ENCODE data around the gene C4BPA. TPM values are rescaled to one million over a fixed set of nuclear protein-coding genes. Genes with fewer than 3 reads are reported as not detected.

The C4BPA gene
- total RNA-seq, 8 experiments from 2014 or later = 2.3 TPM; not detected in 7

GRCh38 chr1:207140536-207140935 is 36.5 kb downstream of the C4BPA start:
- ATAC-seq (replicated peaks in 6 of 8) = peak in 2 of 8 experiments; percentile 70 to 75
- WGBS, 10 experiments = 23 to 83% (median 42%) methylated on average over 1 of the region's 1 CpG; no CpG with 5 or more reads in 4 of the 10 experiments
- in situ Hi-C loops (cut with MboI; ENCODE audit: low pct_unique_long_range_greater_than_20kb in 2 of 9, low sequenced_read_pairs in 9 of 9, unreplicated experiment in 9 of 9) = no loop called here

GRCh38 chr1:207145401-207146058 is 41.5 kb downstream of the C4BPA start:
- 20 to 100% (median 62%) methylated on average over 1 to 5 of the region's 5 CpGs; no CpG with 5 or more reads in 1 of the 10 experiments for WGBS, 10 experiments
- Histone ChIP-seq H3K4me3 (no peak overlapping the region), H3K4me1 (replicated peaks in 1 of 2) (no peaks in the 10 kb centered on the region), H3K27ac (no peak overlapping the region)
- in situ Hi-C loops (cut with MboI; ENCODE audit: low pct_unique_long_range_greater_than_20kb in 2 of 9, low sequenced_read_pairs in 9 of 9, unreplicated experiment in 9 of 9) = no loop called here
- no peak for ATAC-seq (replicated peaks in 6 of 8)

More at GRCh38 chr1:207140536-207140935, 36.5 kb downstream of the C4BPA start:
- Histone ChIP-seq H3K4me3 (no peak overlapping the region), H3K4me1 (replicated peaks in 1 of 2) (no peaks in the 10 kb centered on the region), H3K27ac (no peak overlapping the region)

DNA sequence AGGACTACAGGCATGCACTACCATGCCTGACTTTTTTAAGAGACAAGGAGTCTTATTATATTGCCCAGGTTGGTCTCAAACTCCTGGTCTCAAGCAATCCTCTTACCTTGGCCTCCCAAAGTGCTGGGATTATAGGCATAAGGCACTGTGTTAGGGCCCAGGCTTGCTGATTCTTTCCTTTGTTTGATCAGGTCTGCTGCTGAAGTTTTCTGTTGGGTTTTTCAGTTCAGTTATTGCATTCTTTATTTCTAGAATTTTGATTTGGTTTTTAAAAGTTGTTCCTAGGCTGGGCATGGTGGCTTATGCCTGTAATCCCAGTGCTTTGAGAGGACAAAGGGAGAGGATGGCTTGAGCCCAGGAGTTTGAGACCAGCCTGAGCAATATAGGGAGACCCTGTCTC is 47.9 kb downstream of the C4BPA start:
- Histone ChIP-seq H3K4me3 (no peak overlapping the region), H3K4me1 (replicated peaks in 1 of 2) (no peaks in the 10 kb centered on the region), H3K27ac (no peak overlapping the region)
- in situ Hi-C loops (cut with MboI; ENCODE audit: low pct_unique_long_range_greater_than_20kb in 2 of 9, low sequenced_read_pairs in 9 of 9, unreplicated experiment in 9 of 9) = no loop called here
- no peak for ATAC-seq (replicated peaks in 6 of 8)

GRCh38 chr1:207152792-207153468 is 48.9 kb downstream of the C4BPA start:
- ATAC-seq (replicated peaks in 6 of 8) = peak in 1 of 8 experiments; percentile 51
- Histone ChIP-seq H3K27ac (no peak overlapping the region), H3K4me3 (no peak overlapping the region), H3K4me1 (replicated peaks in 1 of 2) (no peaks in the 10 kb centered on the region)
- in situ Hi-C loops (cut with MboI; ENCODE audit: low pct_unique_long_range_greater_than_20kb in 2 of 9, low sequenced_read_pairs in 9 of 9, unreplicated experiment in 9 of 9) = no loop called here
- WGBS, 10 experiments = 64 to 100% (median 79%) methylated on average over 1 to 5 of the region's 5 CpGs; no CpG with 5 or more reads in 2 of the 10 experiments

GRCh38 chr1:207155028-207155427 is 51.0 kb downstream of the C4BPA start:
- Histone ChIP-seq H3K4me1 (replicated peaks in 1 of 2) (no peaks in the 10 kb centered on the region), H3K4me3 (no peak overlapping the region), H3K27ac (no peak overlapping the region)
- 27 to 67% (median 48%) methylated on average over 2 to 3 of the region's 3 CpGs; no CpG with 5 or more reads in 3 of the 10 experiments for WGBS, 10 experiments
- in situ Hi-C loops (cut with MboI; ENCODE audit: low pct_unique_long_range_greater_than_20kb in 2 of 9, low sequenced_read_pairs in 9 of 9, unreplicated experiment in 9 of 9) = no loop called here
- no peak for ATAC-seq (replicated peaks in 6 of 8)

DNA sequence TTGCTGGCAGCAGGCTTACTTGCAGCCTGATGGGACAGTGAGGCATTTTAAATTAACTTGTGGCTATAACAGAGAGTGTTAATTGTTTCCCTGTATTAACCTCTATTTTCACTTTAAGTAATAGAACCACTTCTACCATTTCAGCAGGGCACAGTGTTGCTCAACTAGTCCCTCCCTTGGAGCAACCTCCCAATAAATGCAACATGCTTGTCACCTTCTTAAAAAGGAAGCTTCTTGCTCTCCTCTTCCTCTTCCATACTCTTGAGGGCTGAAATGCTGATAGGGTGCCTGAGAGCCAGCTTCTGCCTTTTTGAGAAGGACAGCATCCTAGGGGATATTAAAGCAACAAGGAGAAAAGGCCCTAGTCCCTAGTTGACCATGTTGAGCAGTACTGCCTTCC is 52.1 kb downstream of the C4BPA start:
- no peak overlapping the region for H3K27ac ChIP-seq
- H3K4me1 ChIP-seq (replicated peaks in 1 of 2) = no peaks in the 10 kb centered on the region
- in situ Hi-C loops (cut with MboI; ENCODE audit: low pct_unique_long_range_greater_than_20kb in 2 of 9, low sequenced_read_pairs in 9 of 9, unreplicated experiment in 9 of 9) = no loop called here
- H3K4me3 ChIP-seq = no peak overlapping the region
- no peak for ATAC-seq (replicated peaks in 6 of 8)

DNA sequence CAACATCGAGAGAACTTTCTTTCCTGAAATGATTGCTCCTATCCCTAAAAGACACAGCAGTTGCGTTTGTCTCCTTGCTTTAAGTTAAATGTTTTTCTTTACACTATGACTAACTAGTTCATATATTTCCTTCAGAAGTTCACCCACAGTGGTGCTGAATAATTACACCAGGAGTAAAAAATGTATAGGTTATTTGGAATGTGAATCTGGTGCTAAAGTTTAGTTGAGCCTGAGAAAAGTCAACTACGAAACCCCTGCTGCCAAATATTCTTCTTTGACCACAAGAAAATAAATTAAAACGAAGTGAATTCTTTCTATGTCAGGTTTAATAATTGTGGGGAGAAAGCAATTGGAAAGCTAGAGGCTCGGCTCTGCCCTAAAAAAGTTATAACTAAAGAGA is 52.8 kb downstream of the C4BPA start:
- ATAC-seq (replicated peaks in 6 of 8) = no peak
- H3K27ac ChIP-seq = no peak overlapping the region
- no peaks in the 10 kb centered on the region for H3K4me1 ChIP-seq (replicated peaks in 1 of 2)
- in situ Hi-C loops (cut with MboI; ENCODE audit: low pct_unique_long_range_greater_than_20kb in 2 of 9, low sequenced_read_pairs in 9 of 9, unreplicated experiment in 9 of 9) = no loop called here
- 48 to 83% (median 74%) methylated on average over 3 to 5 of the region's 5 CpGs for WGBS, 10 experiments
- H3K4me3 ChIP-seq = no peak overlapping the region

DNA sequence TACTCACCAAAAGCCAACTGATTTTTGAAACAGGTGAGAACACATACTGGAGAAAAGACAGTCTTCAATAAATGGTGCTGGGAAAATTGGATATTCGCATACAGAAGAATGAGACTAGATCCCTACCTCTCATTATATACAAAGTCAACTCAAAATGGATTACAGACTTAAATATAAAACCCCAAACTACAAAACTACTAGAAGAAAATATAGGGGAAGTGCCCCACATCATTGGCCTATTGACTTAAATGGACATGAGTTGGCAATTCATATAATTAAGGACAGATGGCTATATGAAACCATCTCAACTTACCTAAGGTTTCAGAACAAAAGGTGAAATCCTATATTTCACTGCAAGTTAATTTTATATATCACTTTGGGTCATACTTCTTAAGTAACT is 60.1 kb downstream of the C4BPA start:
- ATAC-seq (replicated peaks in 6 of 8) = no peak
- in situ Hi-C loops (cut with MboI; ENCODE audit: low pct_unique_long_range_greater_than_20kb in 2 of 9, low sequenced_read_pairs in 9 of 9, unreplicated experiment in 9 of 9) = no loop called here
- Histone ChIP-seq H3K27ac (no peak overlapping the region), H3K4me1 (replicated peaks in 1 of 2) (no peaks in the 10 kb centered on the region), H3K4me3 (no peak overlapping the region)
- 14 to 100% (median 85%) methylated on average over 1 of the region's 1 CpG; no CpG with 5 or more reads in 1 of the 10 experiments for WGBS, 10 experiments

- no peak overlapping the region for H3K4me3 ChIP-seq
- no peak for ATAC-seq (replicated peaks in 6 of 8)
- WGBS, 10 experiments = 20 to 96% (median 80%) methylated on average over 1 to 2 of the region's 2 CpGs; no CpG with 5 or more reads in 1 of the 10 experiments
- in situ Hi-C loops (cut with MboI; ENCODE audit: low pct_unique_long_range_greater_than_20kb in 2 of 9, low sequenced_read_pairs in 9 of 9, unreplicated experiment in 9 of 9) = no loop called here
- no peaks in the 10 kb centered on the region for H3K4me1 ChIP-seq (replicated peaks in 1 of 2)
- H3K27ac ChIP-seq = no peak overlapping the region
These were observed 68.3 kb downstream of the C4BPA start for GRCh38 chr1:207172321-207172720.

GRCh38 chr1:207172885-207173284 is 68.9 kb downstream of the C4BPA start:
- Histone ChIP-seq H3K4me3 (no peak overlapping the region), H3K27ac (no peak overlapping the region), H3K4me1 (replicated peaks in 1 of 2) (no peaks in the 10 kb centered on the region)
- 79 to 100% (median 94%) methylated on average over 1 to 4 of the region's 4 CpGs; no CpG with 5 or more reads in 2 of the 10 experiments for WGBS, 10 experiments
- ATAC-seq (replicated peaks in 6 of 8) = no peak
- in situ Hi-C loops (cut with MboI; ENCODE audit: low pct_unique_long_range_greater_than_20kb in 2 of 9, low sequenced_read_pairs in 9 of 9, unreplicated experiment in 9 of 9) = no loop called here

- in situ Hi-C loops (cut with MboI; ENCODE audit: low pct_unique_long_range_greater_than_20kb in 2 of 9, low sequenced_read_pairs in 9 of 9, unreplicated experiment in 9 of 9) = no loop called here
- H3K4me3 ChIP-seq = no peak overlapping the region
- H3K4me1 ChIP-seq (replicated peaks in 1 of 2) = no peaks in the 10 kb centered on the region
- ATAC-seq (replicated peaks in 6 of 8) = no peak
- H3K27ac ChIP-seq = no peak overlapping the region
- WGBS, 10 experiments = 39 to 97% (median 81%) methylated on average over 2 to 4 of the region's 4 CpGs; no CpG with 5 or more reads in 3 of the 10 experiments
These were observed 69.4 kb downstream of the C4BPA start for GRCh38 chr1:207173396-207173795.

DNA sequence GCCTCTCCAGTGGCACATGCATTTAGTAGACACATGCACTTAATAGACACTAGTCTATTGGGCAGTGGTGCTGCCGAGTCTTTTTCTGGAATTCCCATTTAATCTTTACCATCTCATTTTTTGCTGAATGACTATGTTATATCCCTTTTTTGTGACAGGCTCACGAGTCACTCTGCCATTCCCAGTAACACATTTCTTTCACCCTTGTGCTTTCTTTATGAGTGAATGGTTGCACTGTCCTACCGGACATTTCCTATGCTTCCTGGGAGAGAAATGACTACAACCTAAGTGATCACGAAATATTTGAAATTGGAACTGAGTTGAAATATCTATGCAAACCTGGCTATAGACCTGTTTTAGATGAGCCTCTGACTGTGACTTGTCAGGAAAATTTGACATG is 70.9 kb downstream of the C4BPA start:
- in situ Hi-C loops (cut with MboI; ENCODE audit: low pct_unique_long_range_greater_than_20kb in 2 of 9, low sequenced_read_pairs in 9 of 9, unreplicated experiment in 9 of 9) = no loop called here
- H3K4me1 ChIP-seq (replicated peaks in 1 of 2) = no peaks in the 10 kb centered on the region
- no peak for ATAC-seq (replicated peaks in 6 of 8)
- H3K4me3 ChIP-seq = no peak overlapping the region
- 43 to 100% (median 83%) methylated on average over 2 to 4 of the region's 4 CpGs; no CpG with 5 or more reads in 3 of the 10 experiments for WGBS, 10 experiments
- H3K27ac ChIP-seq = no peak overlapping the region

DNA sequence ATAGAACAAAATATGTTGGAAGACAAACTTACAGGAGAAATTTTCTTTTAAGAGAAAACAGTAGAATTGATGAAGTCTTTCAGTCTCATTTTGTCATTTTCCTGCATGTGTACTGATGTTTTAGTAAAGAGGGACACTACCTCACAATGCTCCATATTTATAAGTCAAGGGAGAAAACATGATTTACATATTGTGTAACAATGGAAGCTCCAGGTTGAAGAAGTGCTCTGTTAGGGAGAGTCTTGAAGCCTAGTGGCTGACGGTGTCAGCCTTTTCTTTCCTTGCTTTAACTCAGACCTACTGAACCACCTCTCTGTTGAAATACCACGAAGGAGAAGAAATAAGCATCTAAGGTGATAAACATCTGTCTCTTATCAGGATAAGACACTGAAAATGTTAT is 75.0 kb downstream of the C4BPA start:
- Histone ChIP-seq H3K4me1 (replicated peaks in 1 of 2) (no peaks in the 10 kb centered on the region), H3K27ac (no peak overlapping the region), H3K4me3 (no peak overlapping the region)
- peak in 2 of 8 experiments; percentile 47 to 49 for ATAC-seq (replicated peaks in 6 of 8)
- in situ Hi-C loops (cut with MboI; ENCODE audit: low pct_unique_long_range_greater_than_20kb in 2 of 9, low sequenced_read_pairs in 9 of 9, unreplicated experiment in 9 of 9) = no loop called here
- WGBS, 10 experiments = 0 to 90% (median 44%) methylated on average over 1 to 2 of the region's 2 CpGs; no CpG with 5 or more reads in 1 of the 10 experiments

- no peak overlapping the region for H3K4me3 ChIP-seq
- peak in 1 of 8 experiments; percentile 24 for ATAC-seq (replicated peaks in 6 of 8)
- in situ Hi-C loops (cut with MboI; ENCODE audit: low pct_unique_long_range_greater_than_20kb in 2 of 9, low sequenced_read_pairs in 9 of 9, unreplicated experiment in 9 of 9) = no loop called here
- H3K4me1 ChIP-seq (replicated peaks in 1 of 2) = no peaks in the 10 kb centered on the region
- H3K27ac ChIP-seq = no peak overlapping the region
These were observed 77.8 kb downstream of the C4BPA start for GRCh38 chr1:207181847-207182246.

Measured in motor neuron (in vitro differentiated cells).